ENCODE measurements around the gene SLX4IP. TPM values are rescaled to one million over a fixed set of nuclear protein-coding genes. Genes with fewer than 3 reads are reported as not detected.
"Not testable (repeated sequence)": the region's sequence is repeated elsewhere in the genome, so short reads cannot be mapped to it uniquely, and the experiment has no call there.

Gene SLX4IP
- total and polyA plus RNA-seq, 7 donors, result 0.20 to 1.9 (median 0.86) TPM

DNA sequence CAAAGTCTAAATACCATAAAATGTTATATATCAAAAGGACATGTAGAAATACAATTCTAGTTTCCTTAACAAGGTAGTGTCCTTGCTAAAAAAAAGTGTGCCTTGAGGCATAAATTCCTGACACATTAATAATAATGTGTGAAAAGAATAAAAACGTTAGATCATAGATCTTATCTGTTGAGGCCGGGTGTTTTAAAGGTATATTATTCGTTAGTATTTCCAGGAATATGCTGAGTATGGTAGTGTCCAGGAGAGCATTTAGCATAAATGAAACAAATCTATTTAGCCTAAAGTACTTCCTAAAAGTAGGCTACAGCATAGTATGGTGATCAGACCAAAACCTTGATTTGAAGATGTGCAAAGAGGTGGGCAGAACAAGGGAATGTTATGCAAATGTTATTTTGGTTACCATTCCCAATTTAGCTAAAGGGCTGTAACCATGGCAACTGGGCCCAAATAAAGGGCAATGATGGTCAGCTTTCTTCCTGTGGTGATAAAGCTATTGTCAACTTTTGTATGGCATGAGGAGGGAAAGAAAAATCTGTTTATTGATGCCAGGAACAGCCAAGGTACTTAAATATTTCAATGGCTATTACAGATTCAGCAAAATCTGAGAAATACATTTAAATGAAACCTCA lies 20.0 kb upstream of the SLX4IP start:
- DNase-seq, result no peak
- no peak overlapping the region for H3K4me3 ChIP-seq
- peaks cover 3 to 33% of the 10 kb centered on the region in 2 donors for H3K36me3 ChIP-seq (ENCODE audit: insufficient read depth in 1 of 2, low read depth in 1 of 2)
- intact Hi-C loops (cut with DNase I), result loop anchor here in 1 of 2 donors (10.0 kb wide), 1 partner anchor 60 kb away; no protein-coding TSS in a partner anchor
- TF ChIP-seq, protein P1, sequence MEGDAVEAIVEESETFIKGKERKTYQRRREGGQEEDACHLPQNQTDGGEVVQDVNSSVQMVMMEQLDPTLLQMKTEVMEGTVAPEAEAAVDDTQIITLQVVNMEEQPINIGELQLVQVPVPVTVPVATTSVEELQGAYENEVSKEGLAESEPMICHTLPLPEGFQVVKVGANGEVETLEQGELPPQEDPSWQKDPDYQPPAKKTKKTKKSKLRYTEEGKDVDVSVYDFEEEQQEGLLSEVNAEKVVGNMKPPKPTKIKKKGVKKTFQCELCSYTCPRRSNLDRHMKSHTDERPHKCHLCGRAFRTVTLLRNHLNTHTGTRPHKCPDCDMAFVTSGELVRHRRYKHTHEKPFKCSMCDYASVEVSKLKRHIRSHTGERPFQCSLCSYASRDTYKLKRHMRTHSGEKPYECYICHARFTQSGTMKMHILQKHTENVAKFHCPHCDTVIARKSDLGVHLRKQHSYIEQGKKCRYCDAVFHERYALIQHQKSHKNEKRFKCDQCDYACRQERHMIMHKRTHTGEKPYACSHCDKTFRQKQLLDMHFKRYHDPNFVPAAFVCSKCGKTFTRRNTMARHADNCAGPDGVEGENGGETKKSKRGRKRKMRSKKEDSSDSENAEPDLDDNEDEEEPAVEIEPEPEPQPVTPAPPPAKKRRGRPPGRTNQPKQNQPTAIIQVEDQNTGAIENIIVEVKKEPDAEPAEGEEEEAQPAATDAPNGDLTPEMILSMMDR (IDR thresholded peaks at IDR 0.05), result no peak
- H3K27me3 ChIP-seq (ENCODE audit: insufficient read depth in 3 of 3, low read length in 2 of 3), result no peaks in the 10 kb centered on the region
- H3K27ac ChIP-seq, result no peak overlapping the region
- H3K9me3 ChIP-seq, result no peaks in the 10 kb centered on the region
- H3K4me1 ChIP-seq, result peaks cover 4% of the 10 kb centered on the region
- WGBS, 3 donors, result 63 to 68% (median 63%) methylated on average over 3 of the region's 3 CpGs
- no peak for ATAC-seq

DNA sequence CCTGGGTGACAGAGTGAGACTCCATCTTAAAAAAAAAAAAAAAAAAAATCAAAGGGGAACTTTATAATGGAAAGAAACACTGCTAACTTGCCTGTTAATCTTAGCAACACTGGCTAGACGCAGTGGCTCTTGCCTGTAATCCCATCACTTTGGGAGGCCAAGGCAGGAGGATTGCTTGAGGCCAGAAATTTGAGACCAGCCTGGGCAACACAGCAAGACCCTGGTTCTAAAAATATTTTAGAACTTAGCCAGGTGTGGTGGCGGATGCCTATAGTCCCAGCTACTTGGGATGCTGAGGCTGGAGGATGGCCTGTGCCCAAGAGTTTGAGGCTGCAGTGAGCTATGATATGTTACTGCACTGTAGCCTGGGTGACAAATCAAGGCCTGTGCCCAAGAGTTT lies 17.9 kb upstream of the SLX4IP start:
- not testable (repeated sequence) for H3K27me3 ChIP-seq (ENCODE audit: insufficient read depth in 3 of 3, low read length in 2 of 3); ATAC-seq; H3K27ac ChIP-seq; H3K9me3 ChIP-seq; H3K4me3 ChIP-seq; DNase-seq
- WGBS, 3 donors, result 94 to 96% (median 94%) methylated on average over 2 of the region's 2 CpGs
- peaks cover 14% of the 10 kb centered on the region for H3K4me1 ChIP-seq
- intact Hi-C loops (cut with DNase I), result loop anchor here in 1 of 2 donors (10.0 kb wide), 1 partner anchor 58 kb away; no protein-coding TSS in a partner anchor
- H3K36me3 ChIP-seq (ENCODE audit: insufficient read depth in 1 of 2, low read depth in 1 of 2), result peaks cover 3 to 31% of the 10 kb centered on the region in 2 donors

DNA sequence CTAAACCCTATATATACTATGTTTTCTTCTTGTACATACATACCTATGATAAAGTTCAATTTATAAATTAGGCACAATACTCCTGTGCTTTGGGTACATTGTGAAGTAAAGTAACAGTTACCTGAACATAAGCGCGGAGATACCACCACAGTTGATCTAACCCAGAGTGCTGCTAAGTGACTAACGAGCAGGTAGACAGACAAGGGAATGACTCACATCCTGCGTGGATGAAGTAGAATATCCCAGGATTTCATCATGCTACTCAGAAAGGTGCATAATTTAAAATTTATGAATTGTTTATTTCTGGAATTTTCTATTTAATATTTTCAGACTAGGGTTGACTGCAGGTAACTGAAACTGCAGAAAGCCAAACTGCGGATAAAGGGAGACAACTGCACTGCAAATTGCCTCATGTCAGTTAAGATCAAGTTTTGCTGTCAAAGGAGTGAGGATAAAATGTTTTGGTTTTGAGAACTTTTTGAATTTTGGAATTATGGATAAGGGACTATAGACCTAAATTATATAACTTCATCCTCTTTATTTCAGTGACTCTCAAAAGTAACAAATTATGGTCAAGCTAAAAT lies 15.5 kb upstream of the SLX4IP start:
- Histone ChIP-seq H3K4me3 (no peak overlapping the region), H3K36me3 (ENCODE audit: insufficient read depth in 1 of 2, low read depth in 1 of 2) (peaks cover 0 to 18% of the 10 kb centered on the region in 2 donors), H3K4me1 (peaks cover 17% of the 10 kb centered on the region), H3K27me3 (ENCODE audit: insufficient read depth in 3 of 3, low read length in 2 of 3) (no peaks in the 10 kb centered on the region), H3K27ac (no peak overlapping the region), H3K9me3 (no peaks in the 10 kb centered on the region)
- 89 to 95% (median 93%) methylated on average over 5 of the region's 5 CpGs for WGBS, 3 donors
- intact Hi-C loops (cut with DNase I), result loop anchor here (10.0 kb wide), 2 partner anchors 55 to 335 kb away; no protein-coding TSS in a partner anchor
- TF ChIP-seq, protein P1 (IDR thresholded peaks at IDR 0.05), result no peak
- DNase-seq, result no peak
- ATAC-seq, result no peak

DNA sequence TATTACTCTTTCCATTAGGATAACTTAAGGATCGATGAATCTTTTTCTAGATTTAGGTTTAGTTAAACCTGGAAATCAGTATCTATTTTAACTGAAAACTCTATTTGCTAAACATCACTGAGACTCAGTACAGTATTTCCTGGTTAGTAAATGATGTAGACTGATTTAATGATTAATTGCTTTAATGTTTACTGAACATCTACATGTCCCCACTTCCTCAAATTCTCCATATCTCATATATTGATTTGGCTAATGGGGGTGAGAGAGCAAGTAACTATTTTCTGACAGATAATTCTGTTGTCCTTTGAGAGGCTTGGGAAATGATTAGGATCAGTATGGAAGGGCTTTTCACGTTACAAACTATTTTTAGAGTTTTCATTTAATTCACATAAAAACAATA lies 11.4 kb upstream of the SLX4IP start:
- WGBS, 3 donors, result 73 to 90% (median 76%) methylated on average over 2 of the region's 2 CpGs
- DNase-seq (no peak), ATAC-seq (no peak)
- Histone ChIP-seq H3K27me3 (ENCODE audit: insufficient read depth in 3 of 3, low read length in 2 of 3) (no peaks in the 10 kb centered on the region), H3K4me3 (no peak overlapping the region), H3K9me3 (no peaks in the 10 kb centered on the region), H3K4me1 (peaks cover 22% of the 10 kb centered on the region), H3K36me3 (ENCODE audit: insufficient read depth in 1 of 2, low read depth in 1 of 2) (peaks cover 0 to 17% of the 10 kb centered on the region in 2 donors), H3K27ac (no peak overlapping the region)
- intact Hi-C loops (cut with DNase I), result loop anchor here in 1 of 2 donors (10.0 kb wide), 1 partner anchor 339 kb away; no protein-coding TSS in a partner anchor
- TF ChIP-seq, protein P1 (IDR thresholded peaks at IDR 0.05), result no peak

DNA sequence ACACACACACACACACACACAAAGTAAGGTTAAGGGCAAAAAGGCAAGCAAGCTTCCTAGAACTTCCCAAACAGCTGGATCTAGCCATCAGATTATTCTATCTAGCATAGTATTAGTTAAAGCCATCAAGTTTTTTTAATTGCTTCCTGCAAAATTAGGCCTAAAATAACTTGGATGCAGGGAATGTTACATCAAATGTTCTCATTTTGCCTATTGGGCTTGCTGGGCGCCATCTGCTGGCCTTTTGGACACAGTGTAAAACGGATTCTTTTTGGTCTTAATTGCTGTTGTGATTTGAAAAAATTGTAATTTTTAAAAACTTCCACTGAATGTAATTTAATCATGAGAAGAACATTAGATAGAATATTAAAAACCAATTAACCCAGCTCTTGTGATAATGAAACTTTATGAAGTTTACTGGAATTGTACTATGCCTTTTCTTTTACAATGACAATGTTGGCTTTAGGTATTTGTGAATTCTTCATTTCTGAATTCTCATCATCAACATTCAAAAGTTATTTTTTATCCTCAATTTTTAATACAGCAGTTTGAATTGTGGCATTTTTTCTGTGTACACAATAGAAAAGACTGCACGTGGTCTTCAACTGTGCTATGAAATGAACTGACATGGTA lies 7.9 kb upstream of the SLX4IP start:
- DNase-seq, result peak; percentile 29 to 64
- TF ChIP-seq, protein P1 (IDR thresholded peaks at IDR 0.05), result peak; percentile 69
- Histone ChIP-seq H3K27ac (no peak overlapping the region), H3K36me3 (ENCODE audit: insufficient read depth in 1 of 2, low read depth in 1 of 2) (peaks cover 3 to 5% of the 10 kb centered on the region in 2 donors), H3K4me3 (no peak overlapping the region), H3K4me1 (peaks cover 40% of the 10 kb centered on the region), H3K9me3 (no peaks in the 10 kb centered on the region), H3K27me3 (ENCODE audit: insufficient read depth in 3 of 3, low read length in 2 of 3) (no peaks in the 10 kb centered on the region)
- 39 to 42% (median 39%) methylated on average over 3 of the region's 3 CpGs for WGBS, 3 donors
- intact Hi-C loops (cut with DNase I), result loop anchor here in 1 of 2 donors (5.0 to 10.0 kb wide), 3 partner anchors 110 to 450 kb away; no protein-coding TSS in a partner anchor
- peak in 1 of 4 donors; percentile 77 for ATAC-seq
